Testis (tissue), 2 donors: ENCODE results near the gene PAPPA.

Experiments used
- CTCF ChIP-seq, 3 experiments: fragments of 450-650 bp in 2 of 3; fragments of 200-600 bp in 1 of 3; sonication (generic) in 1 of 3; IDR thresholded peaks; one replicate each; pipeline ENCODE4 v1.5.1; 2016 to 2019; ENCODE audit warnings: antibody characterized with exemption in 3 of 3, mild to moderate bottlenecking in 2 of 3, moderate library complexity in 1 of 3
- POLR2A ChIP-seq: fragments of 450-650 bp; IDR thresholded peaks from one replicate; pipeline ENCODE4 v1.6.1; 2017; ENCODE audit warnings: antibody characterized with exemption, mild to moderate bottlenecking, moderate library complexity

- TF ChIP-seq CTCF (IDR thresholded peaks at IDR 0.05): no peak
- no peak for TF ChIP-seq POLR2A
These were observed 239.6 kb downstream of the PAPPA start for GRCh38 chr9:116393198-116393597.
